Sigmoid colon (tissue), 7 donors: ENCODE measurements around the gene AUTS2. TPM values are rescaled to one million over a fixed set of nuclear protein-coding genes. Genes with fewer than 3 reads are reported as not detected.

ENCODE experiments used
- DNase-seq: peaks from one replicate; pipeline ENCODE4 v3.0.0-alpha.2; 2019
- H3K27ac ChIP-seq, 4 donors: fragments of 200-600 bp; sonication (generic); one replicate each; pipeline ENCODE4 v1.5.1; 2016 to 2019; ENCODE audit warnings: mild to moderate bottlenecking in 1 of 4
- H3K27me3 ChIP-seq, 3 donors: fragments of 200-600 bp; sonication (generic); one replicate each; pipeline ENCODE4 v1.5.1; 2019; ENCODE audit warnings: mild to moderate bottlenecking in 1 of 3
- H3K36me3 ChIP-seq, 4 donors: fragments of 200-600 bp; sonication (generic); one replicate each; pipeline ENCODE4 v1.5.1; 2016 to 2019
- H3K4me1 ChIP-seq, 4 donors: fragments of 200-600 bp; sonication (generic); one replicate each; pipeline ENCODE4 v1.5.1; 2017 to 2019
- H3K4me3 ChIP-seq, 4 donors: fragments of 200-600 bp; sonication (generic); one replicate each; pipeline ENCODE4 v1.5.1; 2017 to 2019; ENCODE audit warnings: mild to moderate bottlenecking in 2 of 4, moderate library complexity in 1 of 4
- H3K9me3 ChIP-seq, 4 donors: fragments of 200-600 bp in 3 of 4; sonication (generic) in 3 of 4; one replicate each; pipeline versions ENCODE4 v1.5.1 to v1.6.1; 2013 to 2019
- CTCF ChIP-seq, 4 experiments: fragments of 450-650 bp in 3 of 4; fragments of 200-600 bp in 1 of 4; IDR thresholded peaks; one replicate each; pipeline ENCODE4 v1.5.1; 2016 to 2019; ENCODE audit warnings: antibody characterized with exemption in 4 of 4, mild to moderate bottlenecking in 3 of 4, moderate library complexity in 2 of 4
- EP300 ChIP-seq, 4 donors: sonication (generic); formaldehyde crosslinking; IDR thresholded peaks; one replicate each; pipeline ENCODE4 v1.6.1; 2017; ENCODE audit warnings: antibody characterized with exemption in 4 of 4
- POLR2A ChIP-seq, 2 donors: fragments of 450-650 bp; IDR thresholded peaks; one replicate each; pipeline ENCODE4 v1.6.1; 2016; ENCODE audit warnings: antibody characterized with exemption in 2 of 2, mild to moderate bottlenecking in 2 of 2, moderate library complexity in 2 of 2
- POLR2AphosphoS5 ChIP-seq, 4 donors: sonication (generic); formaldehyde crosslinking; IDR thresholded peaks; one replicate each; pipeline ENCODE4 v1.6.1; 2017; ENCODE audit warnings: antibody characterized with exemption in 4 of 4
- WGBS, 2 donors: extraction: QIAGEN DNeasy Blood & Tissue Kit; methylation state at CpG; one replicate each; pipeline ENCODE4 v1.1.7; 2013; 5-methylcytosine and 5-hydroxymethylcytosine counted together
- intact Hi-C: fragments of 100-400 bp; cut with DNase I; formaldehyde crosslinking; loops from one replicate; pipeline ENCODE4 v1.15.1; 2023
- polyA plus RNA-seq, 3 donors: library from polyadenylated mRNA; stranded (reverse); fragments of 200-250 nt; gene quantifications; one replicate each; pipeline ENCODE4 v1.2.3, GENCODE V29; 2013
- total RNA-seq, 4 donors: library from RNA; depleted of rRNA; stranded (reverse); fragments of >200 nt; gene quantifications; one replicate each; pipeline ENCODE4 v1.1.0, GENCODE V29; 2016
- donor health status: healthy with polysubstance abuse.
- donor health status: Bipolar disorder and iron deficiency.
- donor health status: healthy.

AUTS2 gene
- total and polyA plus RNA-seq, 7 donors: 3.6 to 55.7 (median 25.5) TPM

- Histone ChIP-seq H3K9me3 (no peaks in the 10 kb centered on the region), H3K27ac (no peak overlapping the region), H3K4me3 (no peak overlapping the region), H3K36me3 (no peaks in the 10 kb centered on the region), H3K4me1 (peaks cover 0 to 27% (median 14%) of the 10 kb centered on the region in 4 donors), H3K27me3 (no peaks in the 10 kb centered on the region)
- intact Hi-C loops: no loop called here
- 79 to 88% methylated on average over 5 of the region's 5 CpGs for WGBS, 2 donors
- DNase-seq: no peak
- no peak for TF ChIP-seq POLR2AphosphoS5 (IDR thresholded peaks at IDR 0.05)
- no peak for TF ChIP-seq CTCF (IDR thresholded peaks at IDR 0.05)
- no peak for TF ChIP-seq EP300 (IDR thresholded peaks at IDR 0.05)
- TF ChIP-seq POLR2A (IDR thresholded peaks at IDR 0.05): no peak
These were observed 402.6 kb downstream of the AUTS2 start for GRCh38 chr7:70000737-70001348.

- Histone ChIP-seq H3K4me3 (no peak overlapping the region), H3K27me3 (no peaks in the 10 kb centered on the region), H3K9me3 (no peaks in the 10 kb centered on the region), H3K36me3 (no peaks in the 10 kb centered on the region), H3K27ac (no peak overlapping the region), H3K4me1 (peaks cover 0 to 20% (median 13%) of the 10 kb centered on the region in 4 donors)
- no peak for DNase-seq
- WGBS, 2 donors: 53 to 69% methylated on average over 2 of the region's 2 CpGs
- TF ChIP-seq POLR2AphosphoS5 (IDR thresholded peaks at IDR 0.05) (no peak), EP300 (IDR thresholded peaks at IDR 0.05) (no peak), POLR2A (IDR thresholded peaks at IDR 0.05) (no peak), CTCF (IDR thresholded peaks at IDR 0.05) (no peak)
- intact Hi-C loops: no loop called here
These were observed 407.2 kb downstream of the AUTS2 start for GRCh38 chr7:70005480-70005879.

GRCh38 chr7:70005891-70006260 lies 407.6 kb downstream of the AUTS2 start:
- WGBS, 2 donors: 48 to 74% methylated on average over 7 of the region's 7 CpGs
- H3K9me3 ChIP-seq: no peaks in the 10 kb centered on the region
- no peaks in the 10 kb centered on the region for H3K27me3 ChIP-seq
- no peak for DNase-seq
- no peaks in the 10 kb centered on the region for H3K36me3 ChIP-seq
- intact Hi-C loops: no loop called here
- no peak overlapping the region for H3K4me3 ChIP-seq
- H3K27ac ChIP-seq: no peak overlapping the region
- peaks cover 0 to 17% (median 11%) of the 10 kb centered on the region in 4 donors for H3K4me1 ChIP-seq
- TF ChIP-seq EP300 (IDR thresholded peaks at IDR 0.05): no peak
- no peak for TF ChIP-seq CTCF (IDR thresholded peaks at IDR 0.05)
- no peak for TF ChIP-seq POLR2AphosphoS5 (IDR thresholded peaks at IDR 0.05)
- no peak for TF ChIP-seq POLR2A (IDR thresholded peaks at IDR 0.05)

- 24 to 45% methylated on average over 9 of the region's 9 CpGs for WGBS, 2 donors
- no peaks in the 10 kb centered on the region for H3K9me3 ChIP-seq
- no peak overlapping the region for H3K27ac ChIP-seq
- no peak for DNase-seq
- H3K36me3 ChIP-seq: no peaks in the 10 kb centered on the region
- H3K27me3 ChIP-seq: no peaks in the 10 kb centered on the region
- peaks cover 0 to 12% (median 10%) of the 10 kb centered on the region in 4 donors for H3K4me1 ChIP-seq
- TF ChIP-seq POLR2AphosphoS5 (IDR thresholded peaks at IDR 0.05): peak in 2 of 4 donors; percentile 10 to 41
- no peak for TF ChIP-seq CTCF (IDR thresholded peaks at IDR 0.05)
- intact Hi-C loops: no loop called here
- no peak overlapping the region for H3K4me3 ChIP-seq
These were observed 408.1 kb downstream of the AUTS2 start for GRCh38 chr7:70006261-70006920.
